Measurements from ENCODE around the gene SUPT20H.

GRCh38 chr13:37047032-37047431, 12.5 kb downstream of the SUPT20H start:
- no peak for TF ChIP-seq HDGF (IDR thresholded peaks at IDR 0.05; ENCODE audit: borderline replicate concordance)
- TF ChIP-seq ARNT (IDR thresholded peaks at IDR 0.05) = peak; percentile 97
- TF ChIP-seq NFRKB (IDR thresholded peaks at IDR 0.05) = no peak
- TF ChIP-seq FOXK2 (IDR thresholded peaks at IDR 0.05) = 0 out of 2 replicates have a peak, but pooled peaks have one; percentile 43
- no peak for TF ChIP-seq ZNF384 (IDR thresholded peaks at IDR 0.05)
- no peak for TF ChIP-seq SP1 (IDR thresholded peaks at IDR 0.05)
- peak; percentile 82 for TF ChIP-seq FOXM1 (IDR thresholded peaks at IDR 0.05; ENCODE audit: borderline replicate concordance)
- TF ChIP-seq CTBP1 (IDR thresholded peaks at IDR 0.05; ENCODE audit: borderline replicate concordance) = peak; percentile 99
- TF ChIP-seq TARDBP (IDR thresholded peaks at IDR 0.05) = no peak; the same call in 1 of the 2 replicates
- no peak for TF ChIP-seq BHLHE40 (IDR thresholded peaks at IDR 0.05; ENCODE audit: borderline replicate concordance)
- no peak for TF ChIP-seq FOXA1 (IDR thresholded peaks at IDR 0.05)
- TF ChIP-seq LEF1 (IDR thresholded peaks at IDR 0.05; ENCODE audit: borderline replicate concordance) = peak; percentile 99
- no peak for TF ChIP-seq L3MBTL2 (conservative IDR thresholded peaks at IDR 0.05)
- TF ChIP-seq SUZ12 (IDR thresholded peaks at IDR 0.05) = no peak
